Stomach (tissue), 9 donors: ENCODE results near the gene PKHD1. TPM values are rescaled to one million over a fixed set of nuclear protein-coding genes. Genes with fewer than 3 reads are reported as not detected.

Source experiments
- DNase-seq, 2 donors: peaks; one replicate each; pipeline versions ENCODE4 v3.0.0 to v3.0.0-alpha.2; 2013 to 2019
- H3K27ac ChIP-seq, 5 donors: fragments of 200-600 bp in 4 of 5; sonication (generic) in 4 of 5; one replicate each; pipeline ENCODE4 v1.5.1; 2013 to 2019; ENCODE audit warnings: mild to moderate bottlenecking in 1 of 5, moderate library complexity in 1 of 5
- H3K27me3 ChIP-seq, 3 donors: fragments of 200-600 bp; sonication (generic); one replicate each; pipeline ENCODE4 v1.5.1; 2017 to 2019; ENCODE audit warnings: mixed run types in 1 of 3
- H3K36me3 ChIP-seq, 4 donors: fragments of 200-600 bp; sonication (generic); 1 replicate in 3 of 4; 2 replicates in 1 of 4; pipeline ENCODE4 v1.5.1; 2016 to 2019
- H3K4me1 ChIP-seq, 4 donors: fragments of 200-600 bp; sonication (generic); one replicate each; pipeline ENCODE4 v1.5.1; 2016 to 2019
- H3K4me3 ChIP-seq, 4 donors: fragments of 200-600 bp; sonication (generic) in 3 of 4; one replicate each; pipeline ENCODE4 v1.5.1; 2016 to 2019; ENCODE audit warnings: mild to moderate bottlenecking in 1 of 4
- H3K9me3 ChIP-seq, 4 donors: fragments of 200-600 bp; sonication (generic); one replicate each; pipeline ENCODE4 v1.5.1; 2016 to 2019
- EP300 ChIP-seq: sonication (generic); formaldehyde crosslinking; IDR thresholded peaks from one replicate; pipeline ENCODE4 v1.6.1; 2017; ENCODE audit warnings: antibody characterized with exemption
- POLR2A ChIP-seq, 4 donors: fragments of 450-650 bp; IDR thresholded peaks; one replicate each; pipeline ENCODE4 v1.6.1; 2016; ENCODE audit warnings: antibody characterized with exemption in 4 of 4, control low read depth in 2 of 4, mild to moderate bottlenecking in 1 of 4, moderate library complexity in 1 of 4
- POLR2AphosphoS5 ChIP-seq, 3 donors: sonication (generic); formaldehyde crosslinking; IDR thresholded peaks; one replicate each; pipeline ENCODE4 v1.6.1; 2016; ENCODE audit warnings: antibody characterized with exemption in 3 of 3
- WGBS, 5 donors: extraction: QIAGEN DNeasy Blood & Tissue Kit in 3 of 5; methylation state at CpG; one replicate each; pipeline versions ENCODE4 v1.1.5 to v1.1.7; 2013 to 2018; 5-methylcytosine and 5-hydroxymethylcytosine counted together
- intact Hi-C: fragments of 100-400 bp; cut with DNase I; formaldehyde crosslinking; loops from one replicate; pipeline ENCODE4 v1.15.1; 2023; ENCODE audit warnings: low total_unique reads
- polyA plus RNA-seq, 3 donors: library from polyadenylated mRNA; stranded (reverse); fragments of 200-250 nt; gene quantifications; one replicate each; pipeline ENCODE4 v1.2.3, GENCODE V29; 2013
- total RNA-seq, 5 donors: library from RNA; depleted of rRNA; stranded (reverse); fragments of >200 nt; gene quantifications; one replicate each; pipeline versions ENCODE4 v1.1.0 to v1.2.3, GENCODE V29; 2014 to 2016
- TF ChIP-seq, protein P1 (sequence below), 7 experiments: fragments of 450-650 bp in 4 of 7; fragments of 200-600 bp in 3 of 7; sonication (generic) in 3 of 7; IDR thresholded peaks; one replicate each; pipeline ENCODE4 v1.5.1; 2016 to 2019; ENCODE audit warnings: antibody characterized with exemption in 7 of 7, control low read depth in 2 of 7, mild to moderate bottlenecking in 1 of 7
- donor health status: healthy with polysubstance abuse.
- donor health status: Bipolar disorder and iron deficiency.
- donor health status: healthy.

The PKHD1 gene
- total and polyA plus RNA-seq, 8 donors, result 0.19 to 19.2 (median 4.6) TPM; not detected in 2

DNA sequence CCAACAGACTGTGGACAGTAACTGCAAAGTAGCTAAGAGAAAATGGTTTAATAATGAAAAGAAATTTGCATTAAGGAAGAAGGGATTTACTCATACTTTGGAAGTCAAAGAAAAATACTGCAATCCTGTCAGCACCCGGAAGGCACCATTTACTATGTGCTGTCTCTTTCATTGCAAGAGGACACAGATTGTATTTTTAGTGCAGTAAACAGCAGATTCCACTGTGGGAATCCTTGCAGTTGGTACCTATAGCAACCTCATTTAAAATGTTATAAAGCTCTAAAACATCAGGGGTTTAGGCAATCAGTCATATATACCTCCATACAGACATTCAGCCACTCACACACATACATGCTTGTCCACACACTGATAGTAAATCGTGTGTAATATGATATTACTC is 346.8 kb downstream of the PKHD1 start:
- WGBS, 5 donors, result 71 to 82% (median 73%) methylated on average over 2 of the region's 2 CpGs
- no peak overlapping the region for H3K27ac ChIP-seq
- no peaks in the 10 kb centered on the region for H3K9me3 ChIP-seq
- no peak for DNase-seq
- no peaks in the 10 kb centered on the region for H3K4me1 ChIP-seq
- intact Hi-C loops, result no loop called here
- H3K4me3 ChIP-seq, result no peak overlapping the region
- TF ChIP-seq POLR2AphosphoS5 (IDR thresholded peaks at IDR 0.05), result no peak
- no peak for TF ChIP-seq POLR2A (IDR thresholded peaks at IDR 0.05)
- TF ChIP-seq EP300, result no peak
- TF ChIP-seq, protein P1, sequence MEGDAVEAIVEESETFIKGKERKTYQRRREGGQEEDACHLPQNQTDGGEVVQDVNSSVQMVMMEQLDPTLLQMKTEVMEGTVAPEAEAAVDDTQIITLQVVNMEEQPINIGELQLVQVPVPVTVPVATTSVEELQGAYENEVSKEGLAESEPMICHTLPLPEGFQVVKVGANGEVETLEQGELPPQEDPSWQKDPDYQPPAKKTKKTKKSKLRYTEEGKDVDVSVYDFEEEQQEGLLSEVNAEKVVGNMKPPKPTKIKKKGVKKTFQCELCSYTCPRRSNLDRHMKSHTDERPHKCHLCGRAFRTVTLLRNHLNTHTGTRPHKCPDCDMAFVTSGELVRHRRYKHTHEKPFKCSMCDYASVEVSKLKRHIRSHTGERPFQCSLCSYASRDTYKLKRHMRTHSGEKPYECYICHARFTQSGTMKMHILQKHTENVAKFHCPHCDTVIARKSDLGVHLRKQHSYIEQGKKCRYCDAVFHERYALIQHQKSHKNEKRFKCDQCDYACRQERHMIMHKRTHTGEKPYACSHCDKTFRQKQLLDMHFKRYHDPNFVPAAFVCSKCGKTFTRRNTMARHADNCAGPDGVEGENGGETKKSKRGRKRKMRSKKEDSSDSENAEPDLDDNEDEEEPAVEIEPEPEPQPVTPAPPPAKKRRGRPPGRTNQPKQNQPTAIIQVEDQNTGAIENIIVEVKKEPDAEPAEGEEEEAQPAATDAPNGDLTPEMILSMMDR (IDR thresholded peaks at IDR 0.05), result no peak
- H3K36me3 ChIP-seq, result no peaks in the 10 kb centered on the region
- H3K27me3 ChIP-seq, result no peaks in the 10 kb centered on the region

DNA sequence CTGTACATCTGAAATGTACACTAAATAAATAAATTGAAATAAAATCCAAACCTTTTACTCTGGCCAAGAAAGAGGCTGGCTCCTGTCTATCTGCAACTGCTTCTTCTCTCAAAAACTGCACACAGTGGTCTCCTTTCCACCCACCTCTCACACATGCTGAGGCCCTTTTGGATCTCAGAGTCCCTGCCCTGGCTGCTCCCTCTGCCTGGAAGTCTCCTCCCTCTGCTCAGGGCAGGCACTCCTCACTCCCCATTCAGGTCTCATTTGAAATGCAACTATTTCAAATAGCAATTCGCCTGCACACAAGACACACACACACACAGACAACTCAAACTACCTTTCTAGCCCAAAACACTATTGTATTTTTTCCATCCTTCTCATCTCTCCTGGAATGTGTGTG is 348.8 kb downstream of the PKHD1 start:
- H3K9me3 ChIP-seq, result no peaks in the 10 kb centered on the region
- 79 to 92% (median 83%) methylated on average over 1 of the region's 1 CpG for WGBS, 5 donors
- no peaks in the 10 kb centered on the region for H3K36me3 ChIP-seq
- intact Hi-C loops, result no loop called here
- DNase-seq, result no peak
- H3K27ac ChIP-seq, result no peak overlapping the region
- TF ChIP-seq, protein P1 (IDR thresholded peaks at IDR 0.05), result no peak
- TF ChIP-seq POLR2A (IDR thresholded peaks at IDR 0.05) (no peak), POLR2AphosphoS5 (IDR thresholded peaks at IDR 0.05) (no peak)
- no peaks in the 10 kb centered on the region for H3K27me3 ChIP-seq
- H3K4me3 ChIP-seq, result no peak overlapping the region
- no peaks in the 10 kb centered on the region for H3K4me1 ChIP-seq

GRCh38 chr6:51737580-51738360 is 349.6 kb downstream of the PKHD1 start:
- H3K36me3 ChIP-seq, result no peaks in the 10 kb centered on the region
- intact Hi-C loops, result no loop called here
- H3K27me3 ChIP-seq, result no peaks in the 10 kb centered on the region
- no peak for DNase-seq
- TF ChIP-seq, protein P1 (IDR thresholded peaks at IDR 0.05), result no peak
- no peak for TF ChIP-seq POLR2AphosphoS5 (IDR thresholded peaks at IDR 0.05)
- no peak for TF ChIP-seq EP300
- no peak for TF ChIP-seq POLR2A (IDR thresholded peaks at IDR 0.05)
- WGBS, 5 donors, result 66 to 85% (median 82%) methylated on average over 6 of the region's 6 CpGs
- no peaks in the 10 kb centered on the region for H3K4me1 ChIP-seq
- no peak overlapping the region for H3K27ac ChIP-seq
- no peak overlapping the region for H3K4me3 ChIP-seq
- H3K9me3 ChIP-seq, result no peaks in the 10 kb centered on the region

DNA sequence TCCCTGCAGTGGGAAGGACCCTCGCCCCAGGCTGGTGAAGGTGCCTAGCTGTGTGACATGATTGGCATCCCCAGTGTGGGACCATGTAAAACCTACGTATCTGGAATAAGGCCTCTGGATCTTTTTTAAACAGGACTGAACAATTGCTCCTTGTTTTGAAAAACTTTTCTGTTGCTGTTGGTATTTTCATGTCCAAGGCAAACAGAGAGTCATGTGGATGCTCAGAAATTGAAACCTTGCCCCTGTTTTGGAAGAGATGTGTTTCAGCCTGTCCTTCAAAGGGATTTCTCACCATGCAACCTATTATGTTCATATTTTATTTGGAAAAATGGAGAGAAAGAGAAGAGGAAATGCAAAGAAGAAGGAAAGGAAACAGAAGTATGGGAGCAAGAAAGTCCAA is 362.3 kb downstream of the PKHD1 start:
- Histone ChIP-seq H3K4me1 (no peaks in the 10 kb centered on the region), H3K9me3 (no peaks in the 10 kb centered on the region), H3K27ac (no peak overlapping the region), H3K36me3 (no peaks in the 10 kb centered on the region), H3K27me3 (no peaks in the 10 kb centered on the region), H3K4me3 (no peak overlapping the region)
- WGBS, 5 donors, result 78 to 84% (median 80%) methylated on average over 2 of the region's 2 CpGs
- intact Hi-C loops, result no loop called here
- DNase-seq, result no peak
- TF ChIP-seq, protein P1 (IDR thresholded peaks at IDR 0.05), result no peak
- no peak for TF ChIP-seq EP300
- TF ChIP-seq POLR2AphosphoS5 (IDR thresholded peaks at IDR 0.05), result no peak
- TF ChIP-seq POLR2A (IDR thresholded peaks at IDR 0.05), result no peak
